G401.6 (cell line): ENCODE data around the gene ZNF385D.

Experiments
- FAIRE-seq: peaks from 2 replicates; lab custom pipeline; 2012; peaks lifted over from hg19 to GRCh38; lab: Jason Lieb, UNC

Gene ZNF385D

DNA sequence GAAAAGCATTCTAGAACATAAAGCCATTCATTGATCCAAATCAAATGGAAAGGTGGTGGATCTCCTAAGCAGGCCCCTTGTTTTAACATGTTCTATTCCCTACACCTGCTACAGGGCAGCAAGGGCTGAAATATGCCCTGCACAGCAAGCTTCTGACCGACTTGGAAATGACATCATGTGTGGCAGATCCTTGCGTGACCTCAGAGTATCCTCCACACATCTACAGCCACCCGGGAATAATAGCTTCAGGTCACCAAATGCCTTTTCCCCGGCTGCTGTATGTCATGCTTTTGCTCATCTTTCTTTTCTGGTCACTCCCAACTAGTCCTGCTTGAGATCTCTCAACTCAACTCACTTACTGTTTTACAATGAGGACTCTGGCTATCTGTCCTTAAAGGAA lies 158.2 kb downstream of the ZNF385D start:
- no peak for FAIRE-seq

DNA sequence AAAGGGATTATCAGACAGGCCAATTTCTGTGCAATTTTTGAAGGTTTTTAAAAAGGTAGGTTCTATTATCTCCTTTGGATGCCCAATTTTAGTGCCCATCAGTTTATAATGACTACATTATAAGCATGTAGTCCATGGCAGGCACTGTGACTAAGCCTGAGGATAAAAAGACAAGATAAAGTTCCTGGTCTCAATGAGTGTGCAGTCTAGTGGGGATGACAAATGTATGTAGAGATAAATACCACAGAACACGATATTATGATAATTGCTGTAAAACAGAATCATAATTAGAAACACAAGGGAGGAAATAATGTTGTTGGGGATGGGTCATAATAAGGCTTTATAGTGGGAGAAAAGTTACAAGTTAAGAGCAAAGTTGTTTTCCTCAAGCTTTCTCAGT lies 163.1 kb downstream of the ZNF385D start:
- no peak for FAIRE-seq

DNA sequence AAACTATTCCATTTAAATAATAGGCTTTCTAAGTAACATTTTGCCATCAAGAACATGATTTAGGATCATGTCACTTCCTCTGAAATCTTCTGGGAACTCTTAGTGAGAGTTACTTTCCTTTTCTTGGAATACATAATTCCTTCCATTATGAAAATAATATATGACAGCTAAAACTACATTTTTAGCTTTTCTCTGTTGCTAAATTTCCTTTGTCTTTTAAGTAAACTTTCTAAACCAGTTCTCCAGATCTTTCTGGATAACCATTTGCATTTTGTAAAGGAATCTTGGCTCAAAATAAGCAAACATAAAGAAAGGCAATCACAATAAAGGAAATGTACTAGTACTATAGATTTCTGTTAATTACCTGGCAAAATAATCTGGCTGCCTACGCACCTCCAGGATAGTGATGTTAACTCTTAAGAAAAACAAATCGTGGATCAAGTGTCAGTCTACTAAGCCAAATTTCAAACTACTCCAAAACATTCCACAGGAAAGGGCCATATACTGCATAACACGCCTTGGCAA lies 165.7 kb downstream of the ZNF385D start:
- no peak for FAIRE-seq

DNA sequence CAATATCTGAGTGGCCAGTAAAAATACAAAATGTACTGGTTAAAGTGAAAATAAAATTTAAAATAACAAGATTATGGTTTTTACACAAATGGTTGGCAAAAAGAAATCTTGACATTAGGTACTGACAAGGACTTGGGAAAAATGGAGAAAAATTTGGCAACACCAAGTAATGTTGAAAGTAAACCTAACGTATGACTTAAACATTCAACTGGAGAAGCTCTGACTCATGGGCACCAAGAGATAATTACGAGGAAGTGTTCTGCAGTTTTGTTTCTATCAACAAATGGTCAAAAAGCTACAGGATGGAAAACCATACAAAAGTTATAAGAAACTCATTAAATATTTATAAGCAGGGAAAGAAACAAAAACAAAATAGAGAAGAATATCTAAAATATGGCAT lies 177.7 kb downstream of the ZNF385D start:
- FAIRE-seq = no peak

DNA sequence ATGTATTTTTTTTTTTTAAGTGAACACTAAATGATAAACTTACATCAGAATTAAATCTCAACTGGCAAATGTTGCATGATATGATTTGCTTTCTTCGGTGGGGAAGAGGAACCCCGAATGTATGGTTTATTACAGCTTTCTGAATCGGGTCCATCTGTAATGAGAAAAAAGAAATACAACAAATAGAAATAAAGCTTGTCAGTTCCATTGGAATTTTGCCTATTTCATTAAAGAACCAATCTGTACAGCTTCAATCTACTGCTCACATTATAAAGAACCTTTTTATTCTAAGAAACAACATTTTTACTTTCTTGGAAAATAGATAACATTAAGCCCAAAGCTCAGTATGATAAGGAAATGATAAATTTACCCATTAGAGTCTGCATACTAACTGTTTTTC lies 186.5 kb downstream of the ZNF385D start:
- no peak for FAIRE-seq

DNA sequence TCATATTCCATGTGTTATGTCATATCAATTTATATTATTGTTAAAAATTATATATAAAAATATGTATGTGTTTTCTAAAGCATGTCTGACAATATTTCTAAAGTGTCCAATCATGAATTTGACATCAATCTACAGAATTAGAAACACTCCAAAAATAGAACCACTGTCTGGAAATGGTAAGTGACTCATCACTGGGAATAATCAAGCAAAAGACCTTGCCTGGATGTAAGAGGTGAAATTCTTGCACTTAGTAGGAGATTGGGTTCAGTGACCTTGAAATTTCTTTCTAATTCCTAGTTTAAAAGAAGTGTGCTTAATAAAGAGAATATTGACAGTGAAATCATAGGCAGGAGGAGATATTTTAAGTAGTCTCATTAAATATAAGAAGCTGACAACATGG lies 188.8 kb downstream of the ZNF385D start:
- no peak for FAIRE-seq

DNA sequence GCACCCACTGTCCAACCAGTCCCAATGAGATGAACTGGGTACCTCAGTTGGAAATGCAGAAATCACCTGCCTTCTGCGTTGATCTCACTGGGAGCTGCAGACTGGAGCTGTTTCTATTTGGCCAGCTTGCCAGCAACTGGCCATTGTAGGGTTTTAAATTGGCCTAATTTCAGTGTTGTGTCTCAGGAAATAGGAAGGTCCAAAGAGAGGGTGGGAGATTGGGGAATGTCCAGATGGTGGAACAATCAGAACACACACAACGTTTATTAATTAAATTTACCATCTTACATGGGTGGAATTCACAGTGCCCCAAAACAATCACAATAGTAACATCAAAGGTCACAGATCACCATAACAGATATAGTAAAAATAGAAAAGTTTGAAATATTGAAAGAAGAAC lies 189.5 kb downstream of the ZNF385D start:
- FAIRE-seq = no peak

DNA sequence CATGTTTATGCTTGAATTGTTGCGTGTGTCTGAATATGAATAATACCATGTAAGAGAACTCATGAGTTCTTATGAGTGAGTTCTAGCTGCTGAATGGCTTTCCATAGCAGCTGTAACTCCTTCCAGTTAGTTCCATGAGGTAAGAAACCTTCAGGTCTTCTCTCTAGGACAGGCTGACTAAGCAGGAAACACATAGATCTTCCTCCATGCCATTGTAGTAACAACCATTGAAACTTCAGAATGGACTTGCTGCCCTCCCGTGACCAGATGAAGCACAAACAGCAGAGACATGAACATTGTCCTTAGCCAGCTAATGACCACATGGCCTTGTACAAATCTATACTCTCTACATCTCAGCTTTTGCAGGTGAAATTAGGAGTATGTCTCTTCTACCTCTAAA lies 200.0 kb downstream of the ZNF385D start:
- FAIRE-seq = no peak

DNA sequence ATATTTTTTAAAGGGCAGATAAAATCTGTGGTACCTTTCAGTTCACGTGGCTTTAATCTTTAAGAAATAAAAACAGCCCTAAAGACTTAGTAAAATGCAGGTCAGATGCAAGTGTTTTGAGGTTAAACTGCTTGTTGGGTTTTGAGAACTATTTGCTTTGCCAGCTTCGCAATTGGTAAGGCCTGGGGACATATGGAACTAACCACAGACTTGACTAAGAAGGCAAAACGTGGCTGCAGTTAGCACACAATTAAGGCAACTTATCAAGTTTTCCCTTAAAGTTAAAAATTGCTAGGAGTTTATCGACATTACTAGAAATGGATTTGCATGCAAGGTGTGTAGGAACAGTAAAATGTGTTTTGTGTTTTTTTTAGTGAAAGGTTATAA lies 206.9 kb downstream of the ZNF385D start:
- FAIRE-seq = no peak

DNA sequence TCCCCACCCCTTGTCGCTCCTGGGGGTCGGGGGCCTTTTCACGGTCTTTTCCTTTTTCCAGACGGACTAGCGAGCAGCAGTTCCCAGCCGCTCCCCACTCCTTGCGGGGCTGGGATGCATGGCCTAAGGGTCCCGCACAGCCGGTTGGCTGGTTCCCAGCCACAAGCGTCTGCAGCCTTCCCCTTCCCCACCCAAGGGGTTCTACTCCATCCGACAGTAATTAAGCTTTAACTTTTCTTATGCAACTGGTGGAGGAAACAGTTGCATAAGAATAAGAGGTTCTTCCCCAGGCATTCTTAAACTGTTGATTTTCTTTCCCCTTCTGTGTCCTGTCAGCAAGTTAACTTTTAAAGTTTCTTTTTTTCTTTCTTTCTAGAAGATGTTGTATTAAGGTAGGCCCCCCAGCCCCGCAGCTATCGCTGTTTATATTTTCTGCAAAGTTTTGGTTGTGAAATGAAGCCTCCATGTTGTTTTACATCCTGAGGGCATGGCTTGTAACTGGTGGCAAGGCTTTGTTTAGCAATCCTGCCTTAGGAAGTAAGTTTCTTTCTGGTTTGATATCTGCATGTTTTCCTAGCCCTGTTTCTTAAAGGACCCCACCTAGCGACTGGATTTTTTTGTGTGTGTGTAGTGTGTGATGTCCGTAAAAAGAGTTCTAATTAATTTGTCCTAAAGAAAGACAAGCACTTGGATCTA lies 207.5 kb downstream of the ZNF385D start:
- FAIRE-seq = no peak

DNA sequence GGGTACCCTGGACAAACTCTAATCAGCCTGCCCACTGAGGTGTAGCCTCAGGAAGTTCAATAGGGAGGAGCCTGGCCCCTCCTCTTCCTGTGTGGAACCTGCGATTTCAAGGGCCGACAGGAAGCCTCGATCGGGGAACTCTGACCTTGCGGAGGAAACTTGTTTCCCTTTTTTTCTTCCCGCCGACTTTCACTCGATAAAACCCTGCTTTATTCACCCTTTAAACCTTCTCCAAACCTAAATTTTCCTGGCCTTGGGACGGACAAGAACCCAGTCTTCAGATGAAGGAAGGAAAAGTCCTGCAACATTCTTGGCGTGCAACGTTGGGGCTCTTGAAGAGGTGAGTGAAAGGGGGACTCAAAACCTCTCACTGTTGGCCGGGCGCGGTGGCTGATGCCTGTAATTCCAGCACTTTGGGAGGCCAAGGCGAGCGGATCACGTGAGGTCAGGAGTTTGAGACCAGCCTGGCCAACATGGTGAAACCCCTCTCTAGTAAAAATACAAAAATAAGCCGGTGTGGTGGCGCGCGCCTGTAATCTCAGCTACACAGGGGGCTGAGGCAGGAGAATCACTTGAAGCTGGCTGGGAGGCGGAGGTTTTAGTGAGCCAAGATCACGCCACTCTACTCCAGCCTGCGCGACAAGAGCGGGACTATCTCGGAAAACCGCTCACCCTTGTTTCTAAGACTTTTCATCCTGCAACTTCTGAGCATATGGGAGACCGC lies 208.2 kb downstream of the ZNF385D start:
- no peak for FAIRE-seq

DNA sequence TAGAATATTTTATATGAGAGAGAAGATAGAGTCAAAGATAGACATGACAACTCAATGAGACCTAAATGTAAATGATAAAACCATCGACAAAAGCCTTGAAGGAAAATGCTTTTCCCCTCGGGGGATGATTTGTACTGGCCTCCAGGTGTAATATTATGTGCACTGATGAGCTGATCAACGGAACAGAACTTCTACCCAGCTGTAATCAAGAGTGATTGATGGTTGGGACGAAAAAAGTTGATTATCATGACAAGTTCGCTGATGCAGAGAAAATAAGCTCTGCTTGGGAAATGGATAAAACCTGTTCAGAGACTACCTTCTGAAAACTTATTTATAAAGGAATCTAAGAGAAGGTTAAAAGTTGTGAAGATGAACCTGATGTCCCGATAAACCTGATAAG lies 210.7 kb downstream of the ZNF385D start:
- FAIRE-seq = no peak

DNA sequence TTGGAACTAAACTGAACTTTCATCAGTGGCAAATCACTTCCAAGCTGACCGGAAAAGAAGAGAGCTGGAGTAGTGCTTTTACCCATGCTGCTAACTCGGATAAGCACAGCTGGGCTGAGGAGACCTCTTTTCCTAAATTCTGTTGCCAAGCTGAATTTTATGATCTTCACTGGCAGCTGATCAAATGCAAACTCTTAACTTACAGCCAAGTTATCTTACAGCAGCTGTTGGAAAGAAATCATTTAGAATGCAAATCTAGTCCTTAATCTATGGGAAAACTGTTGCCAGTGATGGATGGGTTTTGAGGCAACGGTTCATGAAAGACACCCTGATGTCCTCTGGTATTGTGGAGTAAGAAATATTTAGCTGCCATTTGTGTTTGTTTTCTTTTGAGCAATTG lies 216.5 kb downstream of the ZNF385D start:
- FAIRE-seq = no peak

DNA sequence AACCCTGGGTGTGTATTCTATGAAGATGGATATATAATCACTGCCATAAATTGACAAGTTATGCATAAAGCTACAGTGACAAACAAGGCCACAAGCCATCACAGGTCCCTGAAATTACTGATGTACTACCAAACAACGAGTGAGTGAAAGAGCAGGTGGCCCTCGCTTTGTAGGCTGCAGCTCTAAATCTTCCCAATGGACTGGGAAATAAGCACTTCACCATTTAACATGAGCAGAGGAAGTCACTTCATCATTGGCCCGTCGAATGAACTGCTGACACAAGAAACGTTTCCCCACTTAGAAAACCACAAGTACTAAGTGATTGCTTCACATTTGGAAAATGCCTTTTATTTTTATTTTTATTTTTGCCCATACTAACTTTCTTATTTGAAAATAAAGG lies 218.0 kb downstream of the ZNF385D start:
- no peak for FAIRE-seq

DNA sequence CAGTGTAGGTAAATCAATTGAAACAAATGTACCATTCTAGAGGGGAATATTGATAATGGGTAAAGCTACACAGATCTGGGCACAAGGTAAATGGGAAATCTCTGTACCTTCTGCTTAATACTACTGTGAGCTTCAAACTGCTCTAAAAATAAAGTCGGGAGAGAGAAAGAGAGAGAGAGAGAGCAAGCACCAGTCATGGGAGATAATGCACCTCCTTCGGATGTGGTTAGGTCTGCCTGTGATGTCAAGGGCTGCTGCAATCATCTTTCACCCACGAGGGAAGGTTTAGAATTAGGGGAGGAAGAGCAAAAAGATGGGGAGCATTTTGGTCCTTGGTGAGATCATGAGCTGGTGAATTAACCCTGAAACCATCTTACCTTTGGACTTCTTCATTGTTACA lies 219.1 kb downstream of the ZNF385D start:
- FAIRE-seq = no peak

DNA sequence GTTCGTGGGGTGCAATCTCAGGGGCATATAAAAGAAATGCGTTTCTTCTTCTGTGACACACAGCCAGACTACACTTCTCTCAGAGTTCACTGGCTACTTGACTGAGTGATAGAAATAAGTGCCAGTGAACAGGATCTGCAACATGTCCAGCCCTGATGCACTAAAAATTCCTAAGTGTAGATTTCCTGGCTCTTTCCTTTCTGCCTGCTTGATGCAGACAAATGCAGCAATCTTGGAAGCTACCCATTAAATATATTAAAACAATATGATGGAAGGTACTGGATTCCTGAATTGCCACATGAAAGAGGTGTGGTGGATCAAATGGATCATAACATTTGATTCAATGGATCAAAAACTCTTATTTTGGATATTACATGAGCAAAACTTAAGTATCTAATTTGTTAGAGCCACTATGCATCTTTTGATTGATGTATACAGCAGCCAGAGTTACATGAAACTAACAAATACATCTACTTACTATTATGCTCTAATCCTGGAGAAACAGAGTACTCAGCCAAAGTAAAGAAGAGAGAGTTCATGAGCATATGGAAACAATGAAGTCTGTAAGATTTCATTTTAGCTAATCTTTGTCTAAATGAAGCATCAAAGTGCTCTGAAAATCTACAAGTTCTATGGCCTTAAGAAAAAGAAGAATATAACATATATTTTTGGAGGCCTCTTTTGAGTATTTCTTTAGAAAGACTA lies 222.6 kb downstream of the ZNF385D start:
- FAIRE-seq = no peak

DNA sequence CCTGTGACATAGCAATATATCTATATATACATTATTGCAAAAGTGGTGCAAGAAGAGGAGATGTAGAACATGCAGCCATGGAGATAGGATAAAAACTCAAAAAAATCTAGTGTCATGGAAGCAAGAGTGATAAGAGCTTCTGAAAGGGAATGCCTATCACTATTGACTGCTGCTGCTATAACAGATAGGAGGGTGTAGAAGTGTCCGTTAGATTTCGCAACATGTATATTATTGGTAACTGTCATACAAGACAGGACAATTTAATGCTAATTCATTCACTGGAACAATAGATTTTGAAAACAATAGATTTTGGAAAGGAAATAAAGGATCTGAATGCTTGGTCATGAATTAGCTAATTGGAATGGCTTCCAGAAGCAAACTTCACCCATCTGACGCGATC lies 224.5 kb downstream of the ZNF385D start:
- FAIRE-seq = no peak

DNA sequence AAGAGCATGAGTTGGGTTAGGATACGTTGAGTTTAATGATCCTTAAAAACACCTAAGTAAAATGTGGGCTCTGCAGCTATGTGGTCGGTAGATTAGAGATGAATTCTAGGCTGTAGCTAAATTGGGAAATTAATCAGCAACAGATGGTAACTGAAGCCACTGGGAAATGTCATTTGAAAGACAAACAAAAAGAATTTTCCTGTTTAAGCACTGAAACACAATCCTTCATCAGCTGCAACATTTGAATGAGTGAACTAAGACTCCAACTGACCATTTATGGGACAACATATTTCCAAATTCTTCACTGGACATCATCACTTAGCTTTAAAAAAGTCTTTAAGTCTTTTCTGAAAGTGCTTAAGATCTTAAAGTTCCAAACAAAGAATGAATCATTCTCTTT lies 226.9 kb downstream of the ZNF385D start:
- FAIRE-seq = no peak

DNA sequence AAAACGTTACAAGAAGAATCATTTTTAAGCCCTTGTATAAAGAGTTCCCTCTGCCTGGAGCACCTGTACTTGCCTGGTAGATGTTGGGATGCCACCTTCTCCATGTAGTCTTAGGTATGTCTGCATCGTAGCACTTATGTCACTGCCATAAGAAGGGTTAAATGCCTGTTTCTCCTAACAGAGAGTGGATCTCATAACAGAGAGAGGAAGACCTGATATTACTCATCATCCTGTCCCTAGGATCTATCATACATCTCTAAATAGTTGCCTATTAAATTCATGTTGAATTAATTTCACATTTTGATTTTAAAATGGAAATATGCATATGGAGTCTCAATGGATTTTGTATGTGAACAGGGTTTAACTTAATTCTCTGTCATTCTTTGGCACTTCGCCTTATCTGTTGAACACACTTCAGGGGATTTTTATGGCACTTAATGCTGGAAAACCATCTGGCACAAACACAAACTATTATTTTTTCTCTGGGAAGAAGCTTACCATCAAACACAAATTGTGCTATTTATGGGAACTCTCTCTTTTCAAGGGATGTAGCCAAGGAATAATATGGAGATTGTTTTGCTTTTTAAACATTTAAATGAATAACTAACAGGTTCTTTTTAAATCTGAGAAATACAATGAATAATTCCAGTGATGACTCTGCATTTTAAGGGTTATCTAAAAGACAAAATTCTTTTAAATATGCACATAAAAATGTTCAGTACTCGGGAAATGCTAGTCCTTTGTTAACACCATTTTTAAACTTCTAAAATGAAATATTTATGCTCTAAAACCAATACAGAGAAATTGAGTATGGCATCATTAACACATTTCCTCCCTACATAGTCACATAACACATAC lies 230.7 kb downstream of the ZNF385D start:
- FAIRE-seq = no peak

DNA sequence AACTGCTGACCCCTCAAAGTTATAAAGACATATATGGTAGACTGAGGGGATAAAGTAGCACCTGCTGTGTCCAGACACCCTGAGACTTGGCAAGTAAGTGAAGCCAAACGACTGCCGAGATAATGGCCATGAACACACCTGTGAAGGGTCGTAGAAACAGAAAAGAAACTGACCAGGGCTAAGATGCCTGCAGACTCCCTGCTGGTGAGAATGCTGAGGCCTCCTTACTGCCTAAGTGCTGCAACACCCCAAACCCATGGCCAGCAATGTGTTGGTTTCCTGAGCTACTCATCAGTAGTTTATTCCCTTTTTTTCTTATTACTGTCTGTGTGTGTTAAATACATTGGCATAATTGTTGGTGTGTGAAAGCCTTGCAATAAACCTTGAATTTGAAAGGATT lies 233.8 kb downstream of the ZNF385D start:
- FAIRE-seq = no peak

DNA sequence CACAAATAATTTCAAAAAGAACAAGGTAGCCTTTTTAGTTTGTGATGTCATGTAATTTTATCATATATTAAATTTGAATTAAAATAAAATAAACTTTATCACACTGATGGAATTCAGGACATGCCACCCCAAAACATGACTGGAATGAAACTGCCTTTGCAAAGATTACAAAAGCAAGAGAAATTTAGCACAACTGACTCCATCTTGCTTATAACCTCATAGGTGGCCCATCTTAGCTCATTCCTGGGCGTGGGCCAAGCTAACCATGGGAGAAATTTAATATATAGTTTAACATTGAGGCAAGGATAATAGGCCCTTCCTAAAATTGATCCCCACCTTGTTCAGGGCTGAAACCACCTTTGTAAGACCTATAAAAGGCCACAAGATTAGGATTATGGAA lies 235.6 kb downstream of the ZNF385D start:
- FAIRE-seq = no peak

DNA sequence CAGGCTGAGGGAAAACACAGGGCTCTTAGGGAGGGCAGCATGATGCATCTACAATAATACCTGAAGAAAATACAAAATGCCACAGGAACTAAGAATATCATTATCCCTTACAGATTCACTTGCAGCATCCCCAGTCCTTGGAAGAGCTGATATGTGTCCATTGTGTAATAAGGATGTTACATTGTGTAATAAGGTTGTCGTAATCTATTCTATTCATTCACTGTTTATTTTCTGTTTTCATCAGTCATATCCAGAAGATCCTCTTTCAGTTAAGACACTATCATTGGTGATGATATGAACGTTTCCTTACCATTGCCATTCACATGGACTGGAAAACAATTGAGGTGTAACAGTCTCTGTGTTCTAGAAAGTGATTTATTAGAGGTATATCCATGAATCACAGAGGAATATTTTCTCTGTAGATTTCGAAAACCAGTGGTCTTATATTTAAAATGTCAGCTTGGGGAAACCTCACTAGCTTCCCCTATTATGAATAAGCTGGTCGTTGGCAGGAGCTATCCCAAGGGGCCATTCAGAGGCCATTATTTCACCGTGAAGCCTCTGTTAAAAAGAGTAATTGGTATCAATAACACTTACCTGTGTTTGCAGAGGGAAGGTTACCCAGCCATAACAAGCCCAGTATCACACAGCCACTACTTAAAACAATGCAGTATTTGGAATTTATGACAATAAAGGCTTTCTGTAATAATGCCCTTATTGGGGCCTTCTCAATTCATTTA lies 241.1 kb downstream of the ZNF385D start:
- no peak for FAIRE-seq
